GM20431 (cell line): ENCODE data around the gene BCAS3.

Source experiments
- in situ Hi-C: fragments of 300-500 bp; cut with MseI, MboI; formaldehyde crosslinking; loops from one replicate; pipeline ENCODE4 v1.15.0; 2020; ENCODE audit warnings: low sequenced_read_pairs; ENCODE audit not compliant: unreplicated experiment

Gene BCAS3

GRCh38 chr17:61312406-61313295 is 635.0 kb downstream of the BCAS3 start:
- in situ Hi-C loops, result no loop called here

- in situ Hi-C loops, result no loop called here
These were observed 636.0 kb downstream of the BCAS3 start for GRCh38 chr17:61313461-61314326.

GRCh38 chr17:61314368-61315078 is 636.9 kb downstream of the BCAS3 start:
- in situ Hi-C loops, result no loop called here

- in situ Hi-C loops, result no loop called here
These were observed 639.0 kb downstream of the BCAS3 start for GRCh38 chr17:61316633-61317032.

- in situ Hi-C loops, result no loop called here
These were observed 640.1 kb downstream of the BCAS3 start for GRCh38 chr17:61317779-61318178.

GRCh38 chr17:61318684-61319098 is 641.0 kb downstream of the BCAS3 start:
- in situ Hi-C loops, result no loop called here

- in situ Hi-C loops, result no loop called here
These were observed 643.7 kb downstream of the BCAS3 start for GRCh38 chr17:61321344-61321743.

GRCh38 chr17:61322325-61323002 is 644.8 kb downstream of the BCAS3 start:
- in situ Hi-C loops, result no loop called here

GRCh38 chr17:61323003-61323908 is 645.6 kb downstream of the BCAS3 start:
- in situ Hi-C loops, result no loop called here

- in situ Hi-C loops, result no loop called here
These were observed 646.5 kb downstream of the BCAS3 start for GRCh38 chr17:61323909-61324868.

GRCh38 chr17:61324950-61325349 is 647.3 kb downstream of the BCAS3 start:
- in situ Hi-C loops, result no loop called here

GRCh38 chr17:61325382-61326073 is 647.9 kb downstream of the BCAS3 start:
- in situ Hi-C loops, result no loop called here

GRCh38 chr17:61326330-61326729 is 648.7 kb downstream of the BCAS3 start:
- in situ Hi-C loops, result no loop called here

- in situ Hi-C loops, result no loop called here
These were observed 650.7 kb downstream of the BCAS3 start for GRCh38 chr17:61328351-61328750.

GRCh38 chr17:61330174-61331150 is 652.8 kb downstream of the BCAS3 start:
- in situ Hi-C loops, result no loop called here

- in situ Hi-C loops, result no loop called here
These were observed 653.5 kb downstream of the BCAS3 start for GRCh38 chr17:61331178-61331577.
